Ishikawa (cell line): Measurements from ENCODE around the gene TRIM9.

Experiments used
- EP300 ChIP-seq: IDR thresholded peaks from 2 replicates; pipeline ENCODE4 v1.6.1; 2012; ENCODE audit warnings: borderline replicate concordance
- TAF1 ChIP-seq: IDR thresholded peaks from 2 replicates; pipeline ENCODE4 v1.6.1; 2012; ENCODE audit warnings: low read depth, mild to moderate bottlenecking
- TF ChIP-seq, protein P1 (sequence below): IDR thresholded peaks from 2 replicates; pipeline ENCODE4 v1.6.1; 2012; ENCODE audit warnings: low read depth, mild to moderate bottlenecking
- TF ChIP-seq, protein P2 (sequence below): IDR thresholded peaks from 2 replicates; pipeline ENCODE4 v1.6.1; 2012

DNA sequence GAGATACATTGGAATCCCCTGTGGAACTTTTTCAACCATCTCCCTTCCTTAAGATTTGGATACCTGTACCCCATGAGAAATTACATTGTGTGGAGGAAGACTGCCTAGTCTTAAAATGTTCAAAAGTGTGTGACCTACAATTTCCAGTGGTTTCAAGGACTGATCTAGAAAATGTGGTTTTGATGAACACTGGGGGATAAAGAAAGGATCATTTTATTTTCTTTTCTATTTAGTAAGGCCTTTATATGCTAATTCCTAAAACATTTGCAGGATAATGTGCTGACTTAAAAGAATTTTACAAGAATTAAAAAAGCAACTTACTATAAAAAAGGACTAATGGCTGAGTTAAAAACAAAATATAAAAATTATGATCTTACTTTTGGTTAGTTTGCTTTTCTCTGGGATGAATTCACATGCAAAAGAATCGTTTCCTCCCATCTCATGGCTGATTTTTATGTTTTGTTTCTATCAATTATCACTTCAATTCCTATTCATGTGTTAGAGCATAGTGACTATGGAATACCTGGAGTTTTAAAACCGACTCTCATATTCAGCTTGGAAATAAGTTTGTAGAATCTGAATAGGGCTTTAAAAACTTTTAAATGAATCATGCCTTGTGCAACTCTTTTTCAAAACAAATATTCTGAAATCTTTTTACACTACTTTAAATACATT, 110.7 kb downstream of the TRIM9 start:
- TF ChIP-seq, protein P1, sequence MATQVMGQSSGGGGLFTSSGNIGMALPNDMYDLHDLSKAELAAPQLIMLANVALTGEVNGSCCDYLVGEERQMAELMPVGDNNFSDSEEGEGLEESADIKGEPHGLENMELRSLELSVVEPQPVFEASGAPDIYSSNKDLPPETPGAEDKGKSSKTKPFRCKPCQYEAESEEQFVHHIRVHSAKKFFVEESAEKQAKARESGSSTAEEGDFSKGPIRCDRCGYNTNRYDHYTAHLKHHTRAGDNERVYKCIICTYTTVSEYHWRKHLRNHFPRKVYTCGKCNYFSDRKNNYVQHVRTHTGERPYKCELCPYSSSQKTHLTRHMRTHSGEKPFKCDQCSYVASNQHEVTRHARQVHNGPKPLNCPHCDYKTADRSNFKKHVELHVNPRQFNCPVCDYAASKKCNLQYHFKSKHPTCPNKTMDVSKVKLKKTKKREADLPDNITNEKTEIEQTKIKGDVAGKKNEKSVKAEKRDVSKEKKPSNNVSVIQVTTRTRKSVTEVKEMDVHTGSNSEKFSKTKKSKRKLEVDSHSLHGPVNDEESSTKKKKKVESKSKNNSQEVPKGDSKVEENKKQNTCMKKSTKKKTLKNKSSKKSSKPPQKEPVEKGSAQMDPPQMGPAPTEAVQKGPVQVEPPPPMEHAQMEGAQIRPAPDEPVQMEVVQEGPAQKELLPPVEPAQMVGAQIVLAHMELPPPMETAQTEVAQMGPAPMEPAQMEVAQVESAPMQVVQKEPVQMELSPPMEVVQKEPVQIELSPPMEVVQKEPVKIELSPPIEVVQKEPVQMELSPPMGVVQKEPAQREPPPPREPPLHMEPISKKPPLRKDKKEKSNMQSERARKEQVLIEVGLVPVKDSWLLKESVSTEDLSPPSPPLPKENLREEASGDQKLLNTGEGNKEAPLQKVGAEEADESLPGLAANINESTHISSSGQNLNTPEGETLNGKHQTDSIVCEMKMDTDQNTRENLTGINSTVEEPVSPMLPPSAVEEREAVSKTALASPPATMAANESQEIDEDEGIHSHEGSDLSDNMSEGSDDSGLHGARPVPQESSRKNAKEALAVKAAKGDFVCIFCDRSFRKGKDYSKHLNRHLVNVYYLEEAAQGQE: no peak
- TF ChIP-seq, protein P2, sequence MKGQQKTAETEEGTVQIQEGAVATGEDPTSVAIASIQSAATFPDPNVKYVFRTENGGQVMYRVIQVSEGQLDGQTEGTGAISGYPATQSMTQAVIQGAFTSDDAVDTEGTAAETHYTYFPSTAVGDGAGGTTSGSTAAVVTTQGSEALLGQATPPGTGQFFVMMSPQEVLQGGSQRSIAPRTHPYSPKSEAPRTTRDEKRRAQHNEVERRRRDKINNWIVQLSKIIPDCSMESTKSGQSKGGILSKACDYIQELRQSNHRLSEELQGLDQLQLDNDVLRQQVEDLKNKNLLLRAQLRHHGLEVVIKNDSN: no peak
- TF ChIP-seq EP300 (no peak), TAF1 (no peak)
